ENCODE data around the gene AGTR1. TPM values are rescaled to one million over a fixed set of nuclear protein-coding genes. Genes with fewer than 3 reads are reported as not detected.

Gene AGTR1
- total RNA-seq, 1 donor from 2014 or later: 41.8 TPM

- Histone ChIP-seq H3K4me3 (ENCODE audit: low read length in 3 of 3) (peak overlapping the region; percentile 54 to 68 (median 61)), H3K36me3 (ENCODE audit: control insufficient read depth in 3 of 3, insufficient read depth in 3 of 3, low read length in 3 of 3) (no peaks in the 10 kb centered on the region), H3K9me3 (ENCODE audit: control insufficient read depth in 3 of 3, low read length in 3 of 3) (no peaks in the 10 kb centered on the region), H3K27ac (ENCODE audit: low read depth, low read length) (peak overlapping the region; percentile 55), H3K4me1 (ENCODE audit: control insufficient read depth in 3 of 3, insufficient read depth in 3 of 3, low read length in 3 of 3) (peaks cover 0 to 4% (median 2%) of the 10 kb centered on the region in 3 donors), H3K9ac (ENCODE audit: low read depth in 1 of 3, low read length in 3 of 3) (peak overlapping the region; percentile 60 to 67 (median 64)), H3K27me3 (ENCODE audit: control insufficient read depth in 3 of 3, insufficient read depth in 3 of 3, low read length in 3 of 3) (peaks cover 6 to 13% (median 13%) of the 10 kb centered on the region in 3 donors)
Observed at GRCh38 chr3:148698190-148698810, 597 bp downstream of the AGTR1 start.

- H3K4me3 ChIP-seq (ENCODE audit: low read length in 3 of 3): no peak overlapping the region
- peaks cover 0 to 2% (median 0%) of the 10 kb centered on the region in 3 donors for H3K27me3 ChIP-seq (ENCODE audit: control insufficient read depth in 3 of 3, insufficient read depth in 3 of 3, low read length in 3 of 3)
Observed at GRCh38 chr3:148705314-148705713, 7.6 kb downstream of the AGTR1 start.

GRCh38 chr3:148707601-148708380, 10.1 kb downstream of the AGTR1 start:
- no peaks in the 10 kb centered on the region for H3K9me3 ChIP-seq (ENCODE audit: control insufficient read depth in 3 of 3, low read length in 3 of 3)
- H3K4me3 ChIP-seq (ENCODE audit: low read length in 3 of 3): no peak overlapping the region
- no peaks in the 10 kb centered on the region for H3K36me3 ChIP-seq (ENCODE audit: control insufficient read depth in 3 of 3, insufficient read depth in 3 of 3, low read length in 3 of 3)
- H3K4me1 ChIP-seq (ENCODE audit: control insufficient read depth in 3 of 3, insufficient read depth in 3 of 3, low read length in 3 of 3): no peaks in the 10 kb centered on the region
- no peak overlapping the region for H3K27ac ChIP-seq (ENCODE audit: low read depth, low read length)
- H3K9ac ChIP-seq (ENCODE audit: low read depth in 1 of 3, low read length in 3 of 3): no peak overlapping the region
- H3K27me3 ChIP-seq (ENCODE audit: control insufficient read depth in 3 of 3, insufficient read depth in 3 of 3, low read length in 3 of 3): no peaks in the 10 kb centered on the region

More at GRCh38 chr3:148705314-148705713, 7.6 kb downstream of the AGTR1 start:
- Histone ChIP-seq H3K27ac (ENCODE audit: low read depth, low read length) (no peak overlapping the region), H3K9ac (ENCODE audit: low read depth in 1 of 3, low read length in 3 of 3) (no peak overlapping the region), H3K9me3 (ENCODE audit: control insufficient read depth in 3 of 3, low read length in 3 of 3) (no peaks in the 10 kb centered on the region), H3K36me3 (ENCODE audit: control insufficient read depth in 3 of 3, insufficient read depth in 3 of 3, low read length in 3 of 3) (no peaks in the 10 kb centered on the region), H3K4me1 (ENCODE audit: control insufficient read depth in 3 of 3, insufficient read depth in 3 of 3, low read length in 3 of 3) (peaks cover 0 to 1% (median 0%) of the 10 kb centered on the region in 3 donors)

- Histone ChIP-seq H3K9me3 (ENCODE audit: control insufficient read depth in 3 of 3, low read length in 3 of 3) (no peaks in the 10 kb centered on the region), H3K27ac (ENCODE audit: low read depth, low read length) (no peak overlapping the region), H3K36me3 (ENCODE audit: control insufficient read depth in 3 of 3, insufficient read depth in 3 of 3, low read length in 3 of 3) (no peaks in the 10 kb centered on the region), H3K27me3 (ENCODE audit: control insufficient read depth in 3 of 3, insufficient read depth in 3 of 3, low read length in 3 of 3) (no peaks in the 10 kb centered on the region), H3K4me1 (ENCODE audit: control insufficient read depth in 3 of 3, insufficient read depth in 3 of 3, low read length in 3 of 3) (no peaks in the 10 kb centered on the region), H3K4me3 (ENCODE audit: low read length in 3 of 3) (no peak overlapping the region), H3K9ac (ENCODE audit: low read depth in 1 of 3, low read length in 3 of 3) (no peak overlapping the region)
Observed at GRCh38 chr3:148708409-148708808, 10.7 kb downstream of the AGTR1 start.

- H3K9me3 ChIP-seq (ENCODE audit: control insufficient read depth in 3 of 3, low read length in 3 of 3): no peaks in the 10 kb centered on the region
- no peak overlapping the region for H3K27ac ChIP-seq (ENCODE audit: low read depth, low read length)
- no peaks in the 10 kb centered on the region for H3K36me3 ChIP-seq (ENCODE audit: control insufficient read depth in 3 of 3, insufficient read depth in 3 of 3, low read length in 3 of 3)
- no peaks in the 10 kb centered on the region for H3K4me1 ChIP-seq (ENCODE audit: control insufficient read depth in 3 of 3, insufficient read depth in 3 of 3, low read length in 3 of 3)
- H3K27me3 ChIP-seq (ENCODE audit: control insufficient read depth in 3 of 3, insufficient read depth in 3 of 3, low read length in 3 of 3): no peaks in the 10 kb centered on the region
- H3K9ac ChIP-seq (ENCODE audit: low read depth in 1 of 3, low read length in 3 of 3): no peak overlapping the region
- no peak overlapping the region for H3K4me3 ChIP-seq (ENCODE audit: low read length in 3 of 3)
Observed at GRCh38 chr3:148709560-148710253, 12.0 kb downstream of the AGTR1 start.

GRCh38 chr3:148710665-148711064, 13.0 kb downstream of the AGTR1 start:
- Histone ChIP-seq H3K4me3 (ENCODE audit: low read length in 3 of 3) (no peak overlapping the region), H3K4me1 (ENCODE audit: control insufficient read depth in 3 of 3, insufficient read depth in 3 of 3, low read length in 3 of 3) (no peaks in the 10 kb centered on the region), H3K27ac (ENCODE audit: low read depth, low read length) (no peak overlapping the region), H3K9ac (ENCODE audit: low read depth in 1 of 3, low read length in 3 of 3) (no peak overlapping the region), H3K27me3 (ENCODE audit: control insufficient read depth in 3 of 3, insufficient read depth in 3 of 3, low read length in 3 of 3) (no peaks in the 10 kb centered on the region), H3K36me3 (ENCODE audit: control insufficient read depth in 3 of 3, insufficient read depth in 3 of 3, low read length in 3 of 3) (no peaks in the 10 kb centered on the region), H3K9me3 (ENCODE audit: control insufficient read depth in 3 of 3, low read length in 3 of 3) (no peaks in the 10 kb centered on the region)

- Histone ChIP-seq H3K36me3 (ENCODE audit: control insufficient read depth in 3 of 3, insufficient read depth in 3 of 3, low read length in 3 of 3) (no peaks in the 10 kb centered on the region), H3K27me3 (ENCODE audit: control insufficient read depth in 3 of 3, insufficient read depth in 3 of 3, low read length in 3 of 3) (no peaks in the 10 kb centered on the region), H3K4me3 (ENCODE audit: low read length in 3 of 3) (no peak overlapping the region), H3K9me3 (ENCODE audit: control insufficient read depth in 3 of 3, low read length in 3 of 3) (no peaks in the 10 kb centered on the region), H3K4me1 (ENCODE audit: control insufficient read depth in 3 of 3, insufficient read depth in 3 of 3, low read length in 3 of 3) (no peaks in the 10 kb centered on the region), H3K9ac (ENCODE audit: low read depth in 1 of 3, low read length in 3 of 3) (no peak overlapping the region), H3K27ac (ENCODE audit: low read depth, low read length) (no peak overlapping the region)
Observed at GRCh38 chr3:148711981-148712666, 14.4 kb downstream of the AGTR1 start.

GRCh38 chr3:148714521-148714920, 16.8 kb downstream of the AGTR1 start:
- no peak overlapping the region for H3K9ac ChIP-seq (ENCODE audit: low read depth in 1 of 3, low read length in 3 of 3)
- H3K9me3 ChIP-seq (ENCODE audit: control insufficient read depth in 3 of 3, low read length in 3 of 3): no peaks in the 10 kb centered on the region
- no peaks in the 10 kb centered on the region for H3K27me3 ChIP-seq (ENCODE audit: control insufficient read depth in 3 of 3, insufficient read depth in 3 of 3, low read length in 3 of 3)
- H3K4me1 ChIP-seq (ENCODE audit: control insufficient read depth in 3 of 3, insufficient read depth in 3 of 3, low read length in 3 of 3): no peaks in the 10 kb centered on the region
- no peaks in the 10 kb centered on the region for H3K36me3 ChIP-seq (ENCODE audit: control insufficient read depth in 3 of 3, insufficient read depth in 3 of 3, low read length in 3 of 3)
- H3K4me3 ChIP-seq (ENCODE audit: low read length in 3 of 3): no peak overlapping the region
- no peak overlapping the region for H3K27ac ChIP-seq (ENCODE audit: low read depth, low read length)

- no peak overlapping the region for H3K9ac ChIP-seq (ENCODE audit: low read depth in 1 of 3, low read length in 3 of 3)
- no peak overlapping the region for H3K4me3 ChIP-seq (ENCODE audit: low read length in 3 of 3)
- H3K36me3 ChIP-seq (ENCODE audit: control insufficient read depth in 3 of 3, insufficient read depth in 3 of 3, low read length in 3 of 3): no peaks in the 10 kb centered on the region
- H3K27ac ChIP-seq (ENCODE audit: low read depth, low read length): no peak overlapping the region
- H3K27me3 ChIP-seq (ENCODE audit: control insufficient read depth in 3 of 3, insufficient read depth in 3 of 3, low read length in 3 of 3): no peaks in the 10 kb centered on the region
- H3K9me3 ChIP-seq (ENCODE audit: control insufficient read depth in 3 of 3, low read length in 3 of 3): no peaks in the 10 kb centered on the region
- H3K4me1 ChIP-seq (ENCODE audit: control insufficient read depth in 3 of 3, insufficient read depth in 3 of 3, low read length in 3 of 3): no peaks in the 10 kb centered on the region
Observed at GRCh38 chr3:148716657-148717056, 19.0 kb downstream of the AGTR1 start.
